GM19467 (cell line): ENCODE data around the gene CLPTM1L.
A peak's percentile ranks its signal among the peaks of the same experiment; 100 is the strongest.
"Not testable (repeated sequence)": the region's sequence is repeated elsewhere in the genome, so short reads cannot be mapped to it uniquely, and the experiment has no call there.

Experiments
- ATAC-seq: cut with Tn5 transposase; IDR thresholded peaks from one replicate; pipeline ENCODE4 v1.9.1; 2021; ENCODE audit warnings: mild to moderate bottlenecking, moderate library complexity; ENCODE audit not compliant: unreplicated experiment

Gene CLPTM1L

DNA sequence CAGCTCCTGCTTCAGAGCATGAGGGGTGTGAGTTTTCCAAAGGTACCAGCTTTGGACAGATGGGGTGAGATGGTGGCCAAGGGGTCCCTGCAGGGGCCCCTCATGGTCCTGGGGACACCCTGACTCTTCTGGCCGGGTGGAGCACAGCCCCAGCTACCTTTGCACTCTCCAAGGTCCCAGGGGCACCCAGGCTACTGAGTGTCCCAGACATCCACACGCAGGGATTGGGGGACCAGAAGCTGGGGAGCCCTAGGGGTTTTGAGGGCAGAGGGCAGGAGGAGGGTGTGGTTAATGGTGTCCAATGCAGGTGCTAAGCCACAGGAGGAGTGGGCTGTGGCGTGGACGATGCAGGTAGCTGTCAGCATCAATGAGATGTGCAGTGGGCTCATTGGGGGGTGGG lies 16.0 kb upstream of the CLPTM1L start:
- ATAC-seq = no peak

DNA sequence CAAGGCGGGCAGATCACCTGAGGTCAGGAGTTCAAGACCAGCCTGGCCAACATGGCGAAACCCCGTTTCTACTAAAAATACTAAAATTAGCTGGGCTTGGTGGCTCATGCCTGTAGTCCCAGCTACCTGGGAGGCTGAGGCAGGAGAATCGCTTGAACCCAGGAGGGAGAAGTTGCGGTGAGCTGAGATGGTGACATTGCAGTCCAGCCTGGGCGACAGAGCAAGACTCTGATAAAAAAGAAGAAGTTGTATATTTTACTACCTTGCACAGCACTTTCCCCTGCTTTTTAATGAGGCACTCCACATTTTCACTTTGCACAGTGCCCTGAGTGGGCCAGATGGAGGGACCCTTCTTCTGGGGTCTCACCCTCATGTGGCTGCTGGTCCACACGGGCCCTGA lies 15.5 kb upstream of the CLPTM1L start:
- ATAC-seq = not testable (repeated sequence)

DNA sequence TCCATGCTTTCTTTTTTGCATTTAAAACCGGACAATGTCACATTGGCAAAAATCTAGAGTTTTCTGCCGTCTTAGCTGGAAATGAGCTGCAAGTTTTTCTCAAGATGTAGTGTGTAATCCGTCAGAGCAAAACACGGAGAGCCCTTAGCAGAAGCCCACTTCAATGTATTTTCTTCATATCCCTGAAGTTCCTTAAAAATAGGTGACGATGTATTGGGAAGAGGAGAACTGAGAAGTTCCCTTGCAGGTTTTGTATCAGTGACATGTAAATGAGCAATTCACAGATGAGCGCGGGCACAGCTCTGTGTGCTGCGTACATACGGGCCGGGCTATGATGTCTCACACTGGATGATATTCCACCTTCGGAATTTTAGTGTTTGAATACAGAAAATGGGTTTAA lies 14.8 kb upstream of the CLPTM1L start:
- ATAC-seq = no peak

DNA sequence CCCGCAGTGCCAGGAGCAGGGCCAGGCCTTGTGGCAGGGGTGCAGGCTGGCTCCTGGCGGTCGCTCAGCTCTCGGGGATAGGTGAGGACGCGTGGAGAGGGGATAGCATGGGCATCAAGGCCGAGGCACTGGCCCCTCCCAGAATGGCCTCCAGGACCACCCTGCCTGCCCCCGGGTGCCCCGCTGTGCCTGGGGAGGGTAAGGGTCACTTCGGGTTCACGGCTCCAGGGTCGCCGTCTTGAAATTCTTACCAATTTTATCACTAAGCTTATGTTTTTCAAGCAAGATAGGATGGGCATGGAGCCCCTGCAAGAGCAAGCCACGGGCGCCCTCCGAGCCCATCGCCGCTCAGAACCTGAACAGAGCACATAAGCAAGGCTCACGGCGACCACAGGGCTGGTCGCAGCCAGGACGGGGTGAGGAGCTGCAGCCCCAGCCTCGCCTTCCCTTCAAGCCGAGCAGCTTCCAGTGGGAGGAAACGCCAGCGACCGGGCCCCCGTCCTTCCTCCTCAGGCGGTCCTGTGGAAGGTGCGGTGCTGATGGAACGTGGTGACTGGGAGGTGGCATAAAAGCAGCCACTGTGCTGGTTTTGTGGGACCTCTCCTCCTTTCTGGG lies 14.2 kb upstream of the CLPTM1L start:
- no peak for ATAC-seq

DNA sequence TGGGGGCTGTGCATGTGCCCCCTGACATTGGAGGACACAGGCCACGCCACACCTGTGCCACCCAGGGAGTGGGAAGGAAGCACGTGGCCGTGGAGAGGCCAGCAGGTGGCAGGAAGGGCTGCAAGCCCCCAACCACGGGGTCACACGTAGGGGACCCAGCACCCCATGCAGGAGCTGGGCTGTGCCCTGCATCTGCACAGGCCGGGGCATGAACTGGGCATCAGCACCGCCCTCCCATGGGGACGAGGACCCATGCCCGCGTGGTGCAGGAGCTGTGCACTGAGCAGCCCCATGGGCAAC lies 13.8 kb upstream of the CLPTM1L start:
- ATAC-seq = no peak

DNA sequence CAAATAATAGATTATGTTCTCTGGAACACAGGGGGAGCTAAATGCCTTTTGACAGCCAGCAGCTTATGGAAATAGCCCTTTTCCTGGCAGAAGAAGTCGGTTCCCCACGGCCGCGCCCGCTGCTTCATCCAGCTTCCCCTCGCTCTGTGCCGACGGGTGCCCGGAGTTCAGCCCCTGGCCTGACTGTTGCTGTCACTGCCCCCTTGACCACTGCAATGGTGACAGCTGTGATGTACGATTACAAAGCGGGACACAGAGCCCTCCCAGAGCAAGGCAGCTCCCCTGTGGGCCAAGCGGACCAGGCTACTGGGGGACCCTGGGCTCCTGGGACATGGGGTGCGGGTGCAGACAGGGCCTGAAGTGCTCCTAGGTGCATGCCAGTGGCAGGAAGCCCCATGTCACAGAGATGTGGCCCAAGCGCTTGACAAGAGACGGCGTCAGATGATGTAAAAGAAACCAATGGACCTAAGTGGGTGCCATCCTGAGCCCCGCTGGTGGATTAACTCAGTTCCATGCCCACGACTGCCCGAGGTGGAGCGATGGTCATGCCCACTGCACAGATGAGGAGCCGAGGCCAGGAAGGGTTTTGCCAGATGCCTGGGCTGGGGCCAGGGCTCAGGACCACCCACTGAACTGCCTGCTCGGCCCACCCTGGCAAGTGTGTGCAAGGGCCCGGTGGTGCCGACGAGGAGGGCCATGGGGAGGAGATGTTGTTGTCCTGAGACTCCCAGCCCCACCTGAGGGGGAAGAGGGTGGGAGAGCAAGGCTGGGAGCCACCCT lies 13.2 kb upstream of the CLPTM1L start:
- ATAC-seq = no peak

DNA sequence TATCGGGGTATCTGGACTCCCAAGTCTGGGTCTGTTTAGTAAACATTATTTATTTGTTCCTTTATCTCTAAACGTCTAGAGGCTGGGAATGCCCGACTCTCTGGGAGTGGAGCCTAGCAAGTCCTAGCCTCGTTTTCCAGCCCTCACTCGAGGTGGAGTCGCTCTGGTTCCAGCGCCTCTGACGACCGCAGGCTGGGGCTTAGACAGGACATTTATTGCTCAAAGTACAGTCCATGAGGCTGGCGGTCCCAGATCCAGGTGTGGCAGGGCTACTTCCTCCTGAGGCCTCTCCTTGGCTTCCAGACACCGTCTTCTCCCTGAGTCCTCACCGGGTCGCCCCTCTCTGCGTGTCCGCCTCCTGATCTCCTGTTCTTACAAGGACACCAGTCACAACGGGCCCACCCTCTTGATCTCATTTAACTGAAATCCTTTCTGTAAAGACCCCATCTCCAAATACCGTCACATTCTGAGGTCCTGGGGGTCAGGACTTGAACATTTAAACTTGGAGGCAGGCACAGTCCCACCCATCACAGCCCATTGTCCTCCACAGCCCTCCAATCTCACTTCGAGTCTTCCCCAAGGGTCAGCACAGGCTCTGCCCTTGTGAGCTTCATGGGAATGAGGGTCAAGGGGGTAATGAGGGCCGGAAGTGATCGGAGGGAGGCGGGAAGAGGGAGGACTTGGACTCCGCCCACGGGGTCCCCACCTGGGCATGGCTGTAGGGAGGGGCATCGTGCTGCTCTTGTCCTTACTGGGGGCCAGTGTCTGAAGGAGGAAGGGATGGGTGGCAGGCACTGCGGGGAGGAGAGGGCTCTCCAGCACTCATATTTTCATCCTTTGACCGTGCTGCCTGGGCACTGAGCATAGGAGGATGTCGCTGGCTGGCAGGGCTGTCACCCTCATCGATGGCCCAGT lies 12.2 kb upstream of the CLPTM1L start:
- ATAC-seq = no peak

DNA sequence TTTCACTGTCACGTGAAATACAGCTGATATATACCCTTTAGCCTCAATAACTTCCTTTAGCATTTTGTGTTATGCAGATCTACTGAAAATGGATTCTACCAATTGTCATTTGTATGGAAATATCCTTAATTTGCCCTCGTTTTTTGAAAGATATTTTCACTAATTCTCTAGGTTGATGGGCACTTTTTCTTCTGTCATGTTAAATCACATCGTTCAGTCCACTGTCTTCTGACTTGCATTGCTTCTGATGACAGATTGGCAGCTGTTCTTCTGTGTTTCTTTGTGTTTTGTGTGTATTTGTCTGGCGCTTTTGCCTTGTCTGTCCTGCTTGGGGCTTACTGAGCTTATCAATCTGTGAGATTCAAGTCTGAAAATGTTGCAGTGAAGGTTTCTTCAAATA lies 9.7 kb upstream of the CLPTM1L start:
- no peak for ATAC-seq

DNA sequence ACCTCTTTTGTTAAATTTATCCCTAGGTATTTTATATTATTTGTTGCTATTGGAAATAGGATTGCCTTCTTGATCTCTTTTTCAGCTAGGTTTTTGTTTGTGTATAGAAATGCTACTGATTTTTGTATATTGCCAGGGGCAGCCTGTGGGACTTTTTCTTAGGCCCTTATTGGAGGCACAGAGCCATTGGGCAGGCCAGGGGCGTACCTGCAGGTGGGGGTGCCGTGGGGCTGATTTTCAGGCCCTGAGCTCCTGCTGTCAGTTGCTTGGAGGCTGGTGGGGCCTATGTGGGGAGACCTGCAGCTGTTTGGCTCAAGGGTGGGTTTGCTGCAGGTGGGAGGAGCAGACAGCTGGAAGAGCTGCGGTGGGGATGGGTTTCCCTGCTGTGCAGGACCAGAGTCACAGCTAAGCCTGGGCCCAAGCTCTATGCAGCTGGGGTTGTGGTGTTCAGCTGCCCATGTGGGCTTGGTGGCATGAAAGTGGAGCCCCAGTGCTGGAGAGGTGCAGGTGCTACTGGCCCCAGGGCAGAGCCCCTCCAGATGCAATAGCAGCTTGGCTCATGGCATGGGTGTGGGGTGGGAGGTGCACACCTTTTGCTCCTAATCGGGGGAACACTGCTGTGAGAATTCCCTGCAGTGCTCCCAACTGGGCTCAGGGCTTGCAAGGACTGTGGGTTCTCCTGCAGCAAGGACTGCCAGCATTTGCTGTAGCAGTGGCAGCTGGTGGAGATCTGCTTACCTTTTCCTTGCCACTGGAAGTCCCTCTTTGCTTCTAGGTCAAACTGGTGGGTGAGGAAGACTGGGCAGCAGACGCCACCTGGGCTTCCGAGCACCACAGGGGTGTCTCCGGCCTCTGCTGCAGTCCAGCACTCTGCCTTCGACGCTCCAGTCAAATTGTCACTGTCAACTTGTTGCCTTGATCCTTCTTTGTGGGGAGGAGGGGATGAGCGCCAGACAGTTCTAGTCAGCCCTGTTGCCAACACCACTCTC lies 7.6 kb upstream of the CLPTM1L start:
- ATAC-seq = no peak

DNA sequence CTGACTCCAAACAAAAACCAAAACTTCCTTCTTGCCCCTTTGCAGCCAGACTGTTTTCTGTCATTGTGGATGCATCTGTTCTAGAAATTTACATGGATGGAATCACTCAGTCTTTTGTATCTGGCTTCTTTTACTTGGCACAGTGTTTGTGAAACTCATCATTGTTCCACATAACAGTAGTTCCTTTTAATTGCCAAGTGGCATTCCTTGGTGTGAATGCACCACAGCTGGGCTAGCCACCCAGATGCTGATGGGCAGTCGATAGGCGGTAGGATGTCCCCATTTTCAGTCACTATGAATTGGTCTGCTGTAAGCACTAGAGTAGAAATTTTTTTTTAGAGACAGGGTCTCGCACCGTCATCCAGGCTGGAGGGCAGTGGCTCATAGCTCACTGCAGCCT lies 6.3 kb upstream of the CLPTM1L start:
- no peak for ATAC-seq

DNA sequence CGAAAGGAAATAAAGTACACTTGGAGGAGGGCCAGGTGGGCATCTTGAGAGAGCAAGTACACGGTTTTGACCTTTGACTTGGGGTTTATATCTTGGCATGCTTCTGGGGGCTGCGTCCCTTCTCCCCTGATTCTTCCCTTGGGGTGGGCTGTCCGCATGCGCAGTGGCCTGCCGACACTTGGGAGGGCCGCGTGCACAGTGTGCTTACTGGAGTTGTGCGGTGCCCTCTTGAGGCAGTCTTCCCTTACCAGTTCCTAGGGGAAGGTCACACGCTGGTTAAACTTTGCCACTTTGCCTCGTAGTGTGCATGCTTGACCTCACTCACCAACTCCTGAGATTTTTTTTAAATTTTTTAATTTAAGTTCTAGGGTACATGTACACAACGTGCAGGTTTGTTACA lies 4.3 kb upstream of the CLPTM1L start:
- no peak for ATAC-seq

DNA sequence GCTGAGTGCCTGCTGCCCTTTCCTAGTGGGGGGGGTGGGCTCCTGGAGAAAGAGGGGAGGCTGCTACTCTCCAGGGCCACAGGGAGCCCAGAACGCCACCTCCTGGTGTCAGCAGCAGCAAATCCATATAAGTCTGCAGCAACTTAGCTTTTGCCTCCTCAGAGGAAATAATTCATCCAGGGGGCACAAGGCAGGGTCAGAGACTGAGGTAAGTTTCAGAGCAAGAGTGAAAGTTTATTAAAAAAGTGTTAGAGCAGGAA lies 4.0 kb upstream of the CLPTM1L start:
- no peak for ATAC-seq

DNA sequence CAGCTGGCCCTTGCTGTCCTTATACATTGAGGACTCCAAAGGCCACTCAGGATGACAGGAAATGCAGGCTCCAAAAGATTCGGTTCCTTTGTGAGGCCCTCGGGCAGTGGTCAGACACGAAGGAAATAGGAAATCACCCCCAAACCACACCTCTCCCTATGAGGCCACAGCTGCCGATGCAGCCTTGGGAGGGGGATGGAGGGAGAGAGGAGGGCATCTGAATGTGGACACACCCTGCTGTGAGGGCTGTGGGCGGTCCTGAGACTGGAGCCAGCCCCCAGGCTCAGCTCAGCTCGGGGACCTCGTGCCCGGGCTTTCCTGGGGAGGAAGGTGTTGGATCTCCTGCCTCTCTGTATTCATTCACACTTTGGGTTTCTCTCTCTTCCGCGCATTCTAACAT lies 2.7 kb upstream of the CLPTM1L start:
- no peak for ATAC-seq

DNA sequence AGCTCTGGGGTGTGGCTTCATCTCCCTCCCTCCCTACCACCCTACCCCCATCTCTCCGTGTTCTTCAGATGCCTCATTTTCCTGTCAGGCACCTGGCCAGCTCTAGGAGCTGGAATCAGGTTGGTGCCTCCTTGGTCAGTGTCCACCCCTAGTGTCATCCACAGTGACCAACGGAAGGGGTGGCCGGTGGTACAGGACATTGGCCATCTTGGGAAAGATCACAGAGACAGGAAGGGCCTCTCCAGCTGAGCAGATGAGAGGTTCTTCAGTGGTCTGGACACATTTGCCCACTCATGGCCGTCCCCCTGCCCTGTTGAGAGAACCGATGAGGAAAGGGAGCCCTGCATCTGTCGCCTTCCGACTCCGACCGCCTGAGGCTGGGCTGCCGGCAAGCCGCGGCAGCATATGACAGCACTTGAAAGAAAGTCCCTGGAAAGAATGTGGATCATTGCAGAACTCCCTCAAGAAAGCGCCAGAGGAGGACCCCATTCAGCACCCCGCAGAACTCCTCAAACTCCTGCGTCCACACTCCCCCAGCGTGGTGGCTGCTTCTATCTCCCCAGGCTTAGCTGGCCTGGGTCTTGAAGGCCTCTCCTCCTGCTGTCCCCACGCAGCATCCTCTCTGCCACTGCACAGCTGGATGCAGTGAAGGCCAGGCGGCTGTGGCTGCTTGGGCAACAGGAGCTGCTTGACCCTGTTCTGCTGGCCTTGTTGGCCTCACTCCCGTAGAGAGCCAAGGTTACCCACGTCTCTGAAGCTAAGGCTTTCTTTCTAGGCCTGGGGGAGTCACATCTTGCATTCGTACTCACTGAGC lies 1.9 kb upstream of the CLPTM1L start:
- no peak for ATAC-seq

DNA sequence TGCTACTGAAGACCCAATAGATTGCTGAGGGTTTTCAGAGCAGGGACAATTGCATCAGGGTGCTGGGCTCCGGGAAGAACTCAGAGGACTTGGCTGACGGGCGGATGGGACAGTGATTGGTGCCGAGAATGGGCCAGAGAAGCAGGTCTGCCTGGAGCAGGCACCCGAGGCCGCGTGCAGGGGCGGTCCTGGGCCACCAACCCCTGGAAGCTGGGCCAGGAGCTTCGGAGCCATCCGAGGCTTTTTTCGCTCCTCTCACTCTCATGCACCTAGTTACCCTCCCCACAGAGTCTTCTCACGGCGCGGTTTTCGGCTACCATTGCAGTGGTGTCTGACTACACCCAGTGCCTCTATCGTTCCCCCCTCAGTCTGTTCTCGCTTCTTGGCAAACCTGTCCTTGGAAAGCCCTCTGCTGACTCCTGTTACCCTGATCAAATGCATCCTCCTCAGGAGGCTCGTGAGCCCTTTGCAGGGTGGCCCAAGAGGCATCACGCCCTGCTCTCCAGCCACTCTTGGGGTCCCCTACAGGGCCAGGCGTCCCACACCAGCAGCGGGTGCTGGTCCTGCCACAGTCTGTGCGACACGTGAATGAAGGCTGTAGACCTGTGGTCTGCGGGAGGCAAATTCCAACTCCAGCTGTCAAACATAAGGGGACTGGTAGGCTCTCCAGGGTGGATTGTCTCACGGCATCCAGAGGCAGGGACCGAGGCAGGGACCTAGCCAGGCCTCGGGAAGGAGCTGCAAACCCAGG lies 1.2 kb upstream of the CLPTM1L start:
- no peak for ATAC-seq

DNA sequence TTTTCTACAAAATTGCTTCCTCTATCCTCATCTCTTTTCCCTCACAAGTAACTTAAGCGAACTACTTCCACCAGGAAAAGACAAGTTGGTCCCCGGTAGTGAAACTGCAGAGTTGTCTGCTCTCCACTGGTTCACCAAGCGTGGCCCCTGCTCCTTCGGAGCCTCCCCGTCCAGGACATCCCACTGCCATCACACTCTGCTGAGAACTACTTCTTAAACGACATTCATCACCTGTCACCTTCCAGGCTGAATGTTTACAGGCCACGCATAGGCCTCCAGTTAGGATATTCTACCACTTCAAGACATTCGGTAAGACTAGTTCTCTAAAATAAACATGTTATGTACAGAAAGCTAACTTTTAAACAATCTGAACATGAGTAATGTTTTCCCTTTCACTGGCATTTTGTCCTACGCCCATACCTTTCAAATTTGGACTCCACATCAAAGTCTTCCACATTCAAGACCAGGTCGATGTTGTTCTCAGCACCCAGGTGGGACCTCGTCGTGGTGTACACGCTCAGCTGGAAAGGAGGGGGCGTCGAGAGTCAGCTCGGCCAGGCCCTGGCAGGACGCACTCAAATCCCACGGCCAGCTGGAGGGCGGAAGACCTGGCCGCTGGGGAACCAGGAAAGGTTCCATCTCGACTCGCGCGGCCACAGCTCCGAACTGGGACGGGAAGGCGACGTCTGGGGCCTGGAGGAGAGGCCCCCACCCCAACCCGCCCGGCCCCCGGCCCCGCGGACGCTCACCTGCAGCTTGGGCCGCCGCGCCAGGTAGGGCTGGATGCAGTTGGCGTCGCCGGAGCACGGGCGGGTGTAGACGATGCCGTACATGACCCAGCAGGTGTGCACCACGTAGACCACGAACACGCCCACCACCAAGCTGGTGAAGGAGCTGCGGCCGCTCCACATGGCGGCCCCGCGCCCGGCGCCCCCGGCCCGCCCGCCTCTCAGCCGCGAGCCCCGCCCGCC lies 683 bp downstream of the CLPTM1L start:
- peak; percentile 7 for ATAC-seq

DNA sequence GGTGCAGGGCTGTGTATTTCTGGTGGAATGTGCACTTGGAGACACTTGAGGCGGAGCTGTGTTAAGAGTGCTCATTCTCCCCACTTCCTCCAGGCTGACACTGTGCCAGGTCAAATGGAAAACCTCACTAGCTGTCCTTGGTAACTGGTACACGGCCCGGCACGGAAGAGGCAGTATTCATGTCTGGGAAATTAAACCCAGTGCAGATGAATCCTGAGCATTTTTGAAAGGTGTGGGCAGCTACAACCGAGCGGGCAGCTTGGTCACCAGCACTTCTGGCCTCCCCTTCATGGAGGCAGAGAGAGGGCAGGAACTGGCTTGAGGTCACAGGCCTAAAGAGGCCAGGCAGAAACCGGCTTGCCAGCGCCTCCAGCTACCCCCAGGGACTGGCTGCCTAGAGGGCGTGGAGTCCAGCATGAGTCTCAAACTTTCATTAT lies 1.6 kb downstream of the CLPTM1L start:
- ATAC-seq = no peak

DNA sequence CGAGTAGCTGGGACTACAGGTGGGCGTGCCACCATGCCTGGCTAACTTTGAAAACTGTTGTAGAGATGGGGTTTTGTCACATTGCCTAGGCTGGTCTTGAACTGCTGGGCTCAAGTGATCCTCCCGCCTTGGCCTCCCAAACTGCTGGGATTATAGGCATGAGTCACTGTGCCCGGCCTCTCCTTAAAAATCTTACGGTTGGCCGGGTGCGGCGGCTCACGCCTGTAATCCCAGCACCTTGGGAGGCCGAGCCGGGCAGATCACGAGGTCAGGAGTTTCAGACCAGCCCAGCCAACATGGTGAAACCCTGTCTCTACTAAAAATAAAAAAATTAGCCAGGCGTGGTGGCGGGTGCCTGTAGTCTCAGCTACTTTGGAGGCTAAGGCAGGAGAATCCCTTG lies 2.2 kb downstream of the CLPTM1L start:
- ATAC-seq = not testable (repeated sequence)
